ENCODE measurements around the gene PDAP1. TPM values are rescaled to one million over a fixed set of nuclear protein-coding genes. Genes with fewer than 3 reads are reported as not detected.

PDAP1 gene
- total RNA-seq, 1 experiment from 2014 or later: 200 TPM

GRCh38 chr7:99399597-99399996, 8.8 kb downstream of the PDAP1 start:
- peaks cover 45 to 62% of the 10 kb centered on the region in 2 experiments for H3K36me3 ChIP-seq (ENCODE audit: control insufficient read depth in 1 of 2, insufficient read depth in 2 of 2, low read length in 2 of 2)
- TF ChIP-seq ZFX (IDR thresholded peaks at IDR 0.05) (no peak), POLR2A (IDR thresholded peaks at IDR 0.05; ENCODE audit: borderline replicate concordance, extremely low read depth, insufficient read depth, insufficient read length) (no peak), CTCF (IDR thresholded peaks at IDR 0.05 in 2 of 3, conservative IDR thresholded peaks at IDR 0.05 in 1 of 3; ENCODE audit: borderline replicate concordance in 1 of 3, insufficient read depth in 1 of 3, low read depth in 2 of 3, low read length in 2 of 3) (no peak), ATF3 (IDR thresholded peaks at IDR 0.05) (no peak), EZH2 (IDR thresholded peaks at IDR 0.05) (no peak), EZH2phosphoT487 (IDR thresholded peaks at IDR 0.05; ENCODE audit: borderline replicate concordance) (no peak), FOSL1 (IDR thresholded peaks at IDR 0.05; ENCODE audit: low read depth) (no peak), ELF1 (IDR thresholded peaks at IDR 0.05; ENCODE audit: borderline replicate concordance, low read depth) (no peak), ZNF274 (IDR thresholded peaks at IDR 0.05; ENCODE audit: low read depth, low read length) (no peak), YY1 (IDR thresholded peaks at IDR 0.05; ENCODE audit: extremely low read depth, insufficient replicate concordance, low read depth, low read length) (no peak)

More at GRCh38 chr7:99399597-99399996, 8.8 kb downstream of the PDAP1 start:
- Histone ChIP-seq H3K4me2 (ENCODE audit: low read length) (no peak overlapping the region), H3K27ac (ENCODE audit: low read depth, low read length) (no peak overlapping the region), H3K9me3 (ENCODE audit: control insufficient read depth in 1 of 2, insufficient read depth in 1 of 2, low read depth in 1 of 2, low read length in 2 of 2) (no peaks in the 10 kb centered on the region), H3K4me3 (replicated peaks in 1 of 2; ENCODE audit: low read depth in 1 of 2, low read length in 2 of 2) (no peak overlapping the region), H4K20me1 (ENCODE audit: insufficient read depth) (no peaks in the 10 kb centered on the region), H3K9ac (ENCODE audit: low read length) (no peak overlapping the region), H3K27me3 (ENCODE audit: insufficient read depth, low read length) (no peaks in the 10 kb centered on the region), H3K79me2 (ENCODE audit: insufficient read depth, low read length) (peaks cover 40% of the 10 kb centered on the region), H2AFZ (ENCODE audit: low read depth, low read length, poor library complexity, severe bottlenecking) (no peak overlapping the region), H3K9me2 (ENCODE audit: insufficient read depth) (no peaks in the 10 kb centered on the region), H3K4me1 (ENCODE audit: control insufficient read depth in 1 of 2, insufficient read depth in 2 of 2, low read length in 2 of 2) (no peaks in the 10 kb centered on the region)
- BruUV-seq (replicated peaks): no TSS peak
- no peak for ATAC-seq
- DNase-seq (ENCODE audit: low read depth, low spot score): no peak
- ChIA-PET RAD21 (ENCODE audit: low non-redundant PET in 1 of 2, low total read pairs in 2 of 2, uncharacterized antibody in 2 of 2, unreplicated experiment in 2 of 2) (no interaction called here), POLR2A (interaction anchor here (2.3 kb wide), 1 partner anchor 9 kb away, joined by 6 read pairs; the partner anchor contains the start of genes BUD31 and PDAP1), CTCF (no interaction called here)
- intact Hi-C loops (cut with micrococcal nuclease): no loop called here
